Calu3 (cell line): ENCODE measurements around the gene EHMT1. TPM values are rescaled to one million over a fixed set of nuclear protein-coding genes. Genes with fewer than 3 reads are reported as not detected.

Source experiments
- BruUV-seq: library from RNA; stranded (reverse); fragments of 400-500 nt; replicated peaks from 2 replicates; lab custom pipeline; 2021; lab: Mats Ljungman, UMichigan
- CTCF ChIA-PET: fragments of 300-600 bp; sonication (Branson Sonifier 250); formaldehyde crosslinking; loops from one replicate; lab custom pipeline; 2022; ENCODE audit warnings: antibody characterized with exemption; lab: Charles Lee
- DNase-seq: peaks from one replicate; pipeline ENCODE4 v3.0.0; 2022
- H3K27ac Mint-ChIP-seq: one replicate; pipeline ENCODE4 v1.8.0; 2022; ENCODE audit warnings: mixed read lengths; ENCODE audit not compliant: unreplicated experiment
- H3K27me3 Mint-ChIP-seq: one replicate; pipeline ENCODE4 v1.8.0; 2022; ENCODE audit warnings: mixed read lengths; ENCODE audit not compliant: unreplicated experiment
- H3K36me3 Mint-ChIP-seq: one replicate; pipeline ENCODE4 v1.8.0; 2022; ENCODE audit warnings: mild to moderate bottlenecking, moderate library complexity, mixed read lengths; ENCODE audit not compliant: insufficient read depth, unreplicated experiment
- H3K4me1 Mint-ChIP-seq: one replicate; pipeline ENCODE4 v1.8.0; 2022; ENCODE audit warnings: mild to moderate bottlenecking, low read depth, mixed read lengths; ENCODE audit not compliant: unreplicated experiment
- H3K4me3 Mint-ChIP-seq: one replicate; pipeline ENCODE4 v1.8.0; 2022; ENCODE audit warnings: mild to moderate bottlenecking, low read depth, moderate library complexity, mixed read lengths; ENCODE audit not compliant: unreplicated experiment
- H3K9me3 Mint-ChIP-seq: one replicate; pipeline ENCODE4 v1.8.0; 2022; ENCODE audit warnings: low read depth, mixed read lengths; ENCODE audit not compliant: unreplicated experiment
- CTCF ChIP-seq: fragments of 200-600 bp; IDR thresholded peaks from one replicate; pipeline ENCODE4 v1.8.0; 2022; ENCODE audit warnings: antibody characterized with exemption; ENCODE audit not compliant: unreplicated experiment
- intact Hi-C: fragments of 100-400 bp; cut with micrococcal nuclease; formaldehyde crosslinking; loops from one replicate; pipeline ENCODE4 v1.10.0; 2022; ENCODE audit not compliant: unreplicated experiment
- total RNA-seq: library from RNA; stranded (reverse); gene quantifications from 2 replicates; pipeline ENCODE4 v1.2.3, GENCODE V29; 2022

EHMT1 gene
- total RNA-seq, 1 experiment from 2014 or later = 56.0 TPM

GRCh38 chr9:137818286-137818685, 199.5 kb downstream of the EHMT1 start:
- TF ChIP-seq CTCF = no peak
- H3K36me3 Mint-ChIP-seq = peaks cover 30% of the 10 kb centered on the region
- CTCF ChIA-PET = no interaction called here
- H3K27ac Mint-ChIP-seq = no peak overlapping the region
- intact Hi-C loops = no loop called here
- H3K27me3 Mint-ChIP-seq = no peaks in the 10 kb centered on the region
- no peak for DNase-seq
- no peaks in the 10 kb centered on the region for H3K4me1 Mint-ChIP-seq
- no peaks in the 10 kb centered on the region for H3K9me3 Mint-ChIP-seq
- no TSS peak for BruUV-seq
- H3K4me3 Mint-ChIP-seq = no peak overlapping the region

- TF ChIP-seq CTCF = no peak
- H3K9me3 Mint-ChIP-seq = no peaks in the 10 kb centered on the region
- no peaks in the 10 kb centered on the region for H3K4me1 Mint-ChIP-seq
Measured at GRCh38 chr9:137820161-137820855, 201.5 kb downstream of the EHMT1 start.

DNA sequence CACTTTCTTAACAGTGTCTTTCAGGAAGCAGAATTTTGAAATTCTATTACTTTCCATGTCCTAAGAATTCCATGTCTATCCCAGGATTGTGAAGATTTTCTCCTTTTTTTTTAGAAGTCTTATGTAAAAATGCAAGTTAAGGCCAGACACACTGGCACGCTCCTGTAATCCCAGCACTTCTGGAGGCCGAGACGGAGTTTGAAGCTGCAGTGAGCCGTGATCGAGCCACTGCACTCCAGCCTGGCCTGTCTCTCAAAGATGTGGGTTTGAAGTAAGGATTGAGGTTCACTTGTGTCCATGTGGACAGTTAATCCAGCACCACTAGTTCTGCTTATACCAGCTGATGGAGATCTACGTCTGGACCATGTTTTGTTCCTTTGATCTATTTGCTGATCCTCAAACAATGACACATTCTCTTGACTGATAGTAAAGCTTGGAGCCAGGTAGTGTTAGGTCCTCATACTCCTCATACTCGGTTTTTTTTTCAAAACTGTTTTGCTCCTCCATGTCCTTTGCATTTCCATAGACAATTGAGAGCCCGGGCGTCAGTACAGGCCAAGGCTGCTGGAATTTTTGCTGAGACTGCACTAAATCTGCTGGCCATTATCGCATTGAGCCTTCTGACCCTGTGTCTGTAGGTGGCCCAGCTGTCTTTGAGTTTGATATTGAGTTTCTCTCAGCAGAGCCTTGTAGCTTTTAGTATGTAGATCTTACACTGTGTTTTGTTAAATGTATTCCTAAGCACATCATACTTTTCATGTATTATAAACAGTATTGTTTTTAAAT, 205.4 kb downstream of the EHMT1 start:
- BruUV-seq = no TSS peak
- Mint-ChIP-seq H3K36me3 (peaks cover 11% of the 10 kb centered on the region), H3K4me3 (no peak overlapping the region), H3K4me1 (no peaks in the 10 kb centered on the region), H3K27ac (no peak overlapping the region), H3K27me3 (no peaks in the 10 kb centered on the region), H3K9me3 (peaks cover 3% of the 10 kb centered on the region)
- DNase-seq = no peak
- no peak for TF ChIP-seq CTCF
- CTCF ChIA-PET = no interaction called here
- intact Hi-C loops = no loop called here

More at GRCh38 chr9:137820161-137820855, 201.5 kb downstream of the EHMT1 start:
- intact Hi-C loops = no loop called here
- no TSS peak for BruUV-seq
- H3K4me3 Mint-ChIP-seq = no peak overlapping the region
- H3K27ac Mint-ChIP-seq = no peak overlapping the region
- peaks cover 25% of the 10 kb centered on the region for H3K36me3 Mint-ChIP-seq
- DNase-seq = no peak
- H3K27me3 Mint-ChIP-seq = no peaks in the 10 kb centered on the region
- CTCF ChIA-PET = interaction anchor here (0.6 to 0.7 kb wide), 2 partner anchors 21 to 62 kb away, joined by 3 to 5 read pairs; no protein-coding TSS in a partner anchor

DNA sequence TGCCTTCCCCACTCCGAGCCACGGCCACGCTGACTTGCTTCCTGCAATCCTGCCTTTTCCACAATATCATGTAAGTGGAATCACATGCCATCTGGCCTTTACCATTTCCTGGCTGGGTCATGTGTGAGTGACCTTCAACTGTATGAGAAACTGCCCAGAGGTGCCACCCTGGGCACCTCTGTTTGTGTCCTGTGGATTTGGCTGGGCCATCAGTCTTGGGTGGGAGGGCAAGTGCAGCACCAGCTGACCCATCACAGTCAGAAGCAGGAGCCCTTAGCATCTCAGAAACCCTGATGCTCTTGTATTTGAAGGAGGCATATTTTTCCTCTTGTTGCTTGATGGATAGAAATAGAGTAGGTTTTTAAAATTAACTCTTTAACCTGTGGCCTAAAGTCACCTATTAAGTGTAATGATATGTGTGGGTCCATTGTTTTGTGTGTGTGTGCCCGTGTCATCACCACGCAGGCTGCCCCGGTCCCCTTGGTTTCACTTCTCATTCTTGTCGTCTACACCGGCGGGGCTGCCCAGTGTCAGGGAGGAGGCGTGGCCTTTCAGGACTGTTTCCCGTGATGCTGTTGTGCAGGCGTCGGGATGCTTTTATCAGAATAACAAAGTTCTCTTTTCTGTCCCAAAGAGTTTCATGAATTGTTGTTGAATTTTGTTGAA, 206.7 kb downstream of the EHMT1 start:
- no peaks in the 10 kb centered on the region for H3K27me3 Mint-ChIP-seq
- no peaks in the 10 kb centered on the region for H3K4me1 Mint-ChIP-seq
- intact Hi-C loops = no loop called here
- no peak for TF ChIP-seq CTCF
- H3K9me3 Mint-ChIP-seq = peaks cover 3% of the 10 kb centered on the region
- CTCF ChIA-PET = no interaction called here
- H3K4me3 Mint-ChIP-seq = no peak overlapping the region
- DNase-seq = no peak
- BruUV-seq = no TSS peak
- H3K36me3 Mint-ChIP-seq = peaks cover 11% of the 10 kb centered on the region
- no peak overlapping the region for H3K27ac Mint-ChIP-seq
